AG09309 (cell line): ENCODE data around the gene PIGH.
"Not testable (repeated sequence)": the region's sequence is repeated elsewhere in the genome, so short reads cannot be mapped to it uniquely, and the experiment has no call there.

Experiments used
- DNase-seq: peaks from one replicate; pipeline ENCODE4 v3.0.0-alpha.2; 2010; ENCODE audit warnings: low read depth
- H3K4me3 ChIP-seq: 2 replicates; pipeline ENCODE4 v1.5.1; 2011; ENCODE audit warnings: mild to moderate bottlenecking, low read depth, low read length, moderate library complexity; ENCODE audit not compliant: control insufficient read depth
- CTCF ChIP-seq: IDR thresholded peaks from 2 replicates; pipeline ENCODE4 v1.5.1; 2011; ENCODE audit warnings: mild to moderate bottlenecking, low read depth, low read length, inconsistent platforms; ENCODE audit not compliant: insufficient read depth, control insufficient read depth; ENCODE audit errors: missing control alignments

PIGH gene

DNA sequence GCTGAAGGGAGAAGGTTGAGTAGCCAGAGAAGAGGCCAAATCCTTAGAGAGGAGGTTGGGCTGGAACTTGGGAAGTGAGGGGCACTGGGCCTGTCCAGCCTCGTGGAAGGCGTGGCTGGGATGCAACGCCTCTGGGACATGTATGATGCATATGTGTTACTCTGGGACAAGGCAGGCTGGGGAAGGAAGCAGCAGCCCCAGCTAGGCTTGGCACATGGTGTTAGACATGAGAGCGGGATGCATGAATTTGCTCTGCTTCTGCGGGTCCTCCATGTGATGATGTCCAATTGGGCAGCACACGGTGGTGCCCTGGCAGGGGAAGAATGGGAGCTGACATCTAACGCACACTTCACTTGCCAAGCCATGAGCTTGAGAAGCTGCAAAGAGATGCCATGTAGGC is 45.7 kb downstream of the PIGH start:
- no peak overlapping the region for H3K4me3 ChIP-seq
- DNase-seq: no peak
- no peak for TF ChIP-seq CTCF

- no peak for DNase-seq
- TF ChIP-seq CTCF: no peak
Measured at GRCh38 chr14:67553547-67553946, 46.5 kb downstream of the PIGH start.

DNA sequence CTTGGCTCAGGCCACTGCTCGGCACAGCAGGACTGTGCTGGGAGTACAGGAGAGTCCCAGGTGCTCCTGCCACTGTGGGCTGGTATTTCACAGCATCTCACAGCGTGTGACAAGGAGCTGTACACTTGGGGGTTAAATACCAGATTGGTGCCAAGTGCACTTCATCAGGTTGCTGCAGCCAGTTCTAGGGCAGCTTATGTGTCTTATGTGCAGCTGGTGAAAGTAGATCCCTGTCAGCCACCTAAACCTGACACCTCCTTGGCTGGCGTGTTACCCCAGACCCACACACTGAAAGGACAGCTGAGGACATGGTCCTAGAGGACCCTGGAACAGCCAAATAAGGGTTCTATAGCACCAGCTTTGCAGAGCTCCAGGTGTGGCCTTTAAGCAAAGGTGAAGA is 48.1 kb downstream of the PIGH start:
- TF ChIP-seq CTCF: no peak
- no peak overlapping the region for H3K4me3 ChIP-seq
- no peak for DNase-seq

More at GRCh38 chr14:67553547-67553946, 46.5 kb downstream of the PIGH start:
- no peak overlapping the region for H3K4me3 ChIP-seq

GRCh38 chr14:67551123-67551522 is 48.9 kb downstream of the PIGH start:
- no peak for DNase-seq
- TF ChIP-seq CTCF: no peak
- H3K4me3 ChIP-seq: no peak overlapping the region

DNA sequence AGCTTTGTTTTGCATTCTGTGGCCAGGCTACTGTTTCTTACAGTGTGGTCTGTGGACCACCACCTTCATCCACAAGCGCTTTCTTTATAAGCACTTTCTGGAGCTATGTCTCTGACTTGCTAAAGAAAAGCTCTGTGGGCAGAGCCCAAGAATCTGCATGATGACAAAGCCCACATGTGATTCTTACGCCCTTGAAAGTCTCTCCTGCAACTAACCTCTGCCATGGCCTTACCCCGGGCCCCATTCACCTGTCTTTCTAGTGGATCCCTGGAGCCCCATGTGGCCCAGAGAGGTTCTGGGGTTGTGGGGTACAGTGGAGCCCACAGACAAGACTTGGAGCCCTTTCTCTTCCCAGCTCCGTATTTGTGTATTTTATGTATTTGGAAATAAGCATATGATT is 50.3 kb downstream of the PIGH start:
- no peak for DNase-seq
- no peak overlapping the region for H3K4me3 ChIP-seq
- TF ChIP-seq CTCF: no peak

- no peak overlapping the region for H3K4me3 ChIP-seq
- DNase-seq: no peak
- no peak for TF ChIP-seq CTCF
Measured at GRCh38 chr14:67547224-67547780, 52.8 kb downstream of the PIGH start.

DNA sequence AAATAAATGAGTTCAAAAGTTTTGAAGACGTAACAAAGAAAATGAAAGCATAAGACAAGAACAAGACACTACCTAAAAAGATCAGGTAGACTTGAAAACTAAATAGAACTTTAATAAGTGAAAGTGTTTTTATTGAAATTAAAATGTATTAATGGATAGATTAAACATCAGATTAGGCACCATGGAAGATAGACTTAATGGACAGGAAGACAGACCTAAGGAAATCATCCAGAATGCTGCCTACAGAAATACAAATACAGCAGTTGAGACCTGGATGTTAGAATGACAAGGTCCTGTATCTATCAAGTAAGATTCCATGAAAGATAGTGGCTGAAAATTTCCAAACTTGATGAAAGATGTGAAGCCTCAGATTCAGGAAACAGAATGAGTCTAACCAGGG is 55.5 kb downstream of the PIGH start:
- no peak for DNase-seq
- no peak for TF ChIP-seq CTCF
- H3K4me3 ChIP-seq: no peak overlapping the region

GRCh38 chr14:67542620-67543019 is 57.4 kb downstream of the PIGH start:
- H3K4me3 ChIP-seq, DNase-seq: not testable (repeated sequence)
